Activated CD4-positive, alpha-beta T cell treated with anti-CD3 and anti-CD28 coated beads, Interleukin-2, amount 50 U/mL, for 16 hours (primary cell): Measurements from ENCODE around the gene HRH3.
A peak's percentile ranks its signal among the peaks of the same experiment; 100 is the strongest.

Experiments
- DNase-seq: peaks from one replicate; pipeline ENCODE4 v3.0.0-alpha.2; 2020

HRH3 gene

DNA sequence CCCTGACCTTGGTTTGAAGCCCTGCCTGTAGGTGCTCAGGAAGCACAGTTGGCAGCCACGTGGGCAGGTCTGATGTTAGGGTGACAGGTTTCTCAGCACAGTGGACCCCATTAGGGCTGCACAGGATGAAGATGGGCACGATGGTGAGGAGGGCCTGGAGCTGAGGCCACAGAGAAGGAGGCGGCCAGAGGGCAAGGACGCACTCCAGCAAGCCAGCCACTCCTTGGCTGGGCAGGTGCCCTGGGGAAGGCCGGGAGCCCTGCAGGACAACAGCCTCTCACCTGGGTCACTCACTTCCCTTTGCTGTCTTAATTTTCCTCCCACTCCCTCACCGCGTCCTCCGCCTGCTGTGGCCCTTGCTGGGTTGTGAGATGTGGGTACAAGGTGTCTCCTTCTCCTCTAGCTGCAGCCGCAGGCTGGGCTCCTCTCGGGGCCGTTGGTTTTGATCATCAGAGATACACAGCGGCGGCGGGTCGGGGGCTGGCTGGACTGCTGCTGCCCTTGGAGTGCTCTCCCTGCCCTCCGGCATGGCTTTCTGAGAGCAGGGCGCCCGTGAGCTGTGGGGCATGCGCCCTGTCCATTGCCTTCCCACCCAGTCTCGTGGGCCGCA lies 23.9 kb upstream of the HRH3 start:
- DNase-seq, result no peak

DNA sequence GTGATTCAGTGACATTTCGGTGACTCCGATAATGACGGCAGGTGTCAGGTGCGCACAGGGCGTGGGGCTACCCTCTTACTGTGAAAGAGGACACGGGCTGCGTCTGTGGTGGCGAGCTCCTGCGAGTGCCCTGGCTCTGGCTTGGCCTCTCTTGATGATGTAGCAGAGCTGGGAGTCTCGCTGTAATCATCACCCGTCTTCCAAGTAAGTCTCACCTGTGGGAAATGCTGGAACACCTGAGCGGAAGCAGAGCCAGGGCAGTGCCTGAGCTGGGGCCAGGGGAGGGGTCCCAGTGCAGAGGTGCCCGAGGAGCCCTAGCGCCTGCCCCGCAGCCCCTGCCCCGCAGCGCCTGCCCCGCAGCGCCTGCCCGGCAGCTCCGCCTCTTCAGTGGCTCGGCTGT lies 23.0 kb upstream of the HRH3 start:
- no peak for DNase-seq

DNA sequence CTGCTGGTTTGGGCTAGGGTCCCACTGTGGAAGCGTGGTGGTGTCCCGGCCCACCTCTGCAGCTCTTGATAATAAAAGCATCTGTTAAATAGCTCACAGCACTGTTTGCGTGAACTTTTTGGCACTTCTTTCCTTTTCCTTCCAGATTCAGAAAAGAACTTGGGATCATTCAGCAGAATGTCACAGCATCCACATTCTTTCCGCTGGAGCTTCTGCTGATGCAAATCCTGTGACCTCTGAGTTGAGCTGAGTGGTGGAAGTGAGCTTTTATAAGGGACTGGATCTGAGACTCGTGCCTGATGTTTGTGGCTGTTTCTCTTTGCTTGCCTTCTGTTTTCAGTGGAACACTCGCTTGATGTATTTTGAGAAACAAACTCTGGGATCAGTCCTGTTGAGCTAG lies 22.1 kb upstream of the HRH3 start:
- DNase-seq, result no peak

DNA sequence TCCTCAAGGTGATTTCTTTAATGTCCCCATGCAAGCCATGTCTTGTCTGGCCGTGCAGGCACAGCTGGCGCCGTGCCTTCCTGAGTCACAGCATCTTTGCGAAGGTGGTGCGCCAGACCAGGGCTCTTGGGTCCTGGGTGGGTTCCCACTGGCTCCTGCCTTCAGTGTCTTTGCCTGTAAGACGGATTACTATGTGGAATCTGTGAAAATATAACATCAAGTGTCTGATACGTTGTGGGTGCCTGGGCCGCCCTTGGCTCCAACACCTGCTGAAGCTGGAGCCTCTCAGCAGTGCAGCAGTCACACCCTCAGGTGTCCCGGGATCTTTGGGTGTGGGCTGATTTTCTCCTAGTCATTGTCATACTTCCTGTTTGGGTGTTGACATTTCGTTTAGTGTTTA lies 21.4 kb upstream of the HRH3 start:
- DNase-seq, result no peak

DNA sequence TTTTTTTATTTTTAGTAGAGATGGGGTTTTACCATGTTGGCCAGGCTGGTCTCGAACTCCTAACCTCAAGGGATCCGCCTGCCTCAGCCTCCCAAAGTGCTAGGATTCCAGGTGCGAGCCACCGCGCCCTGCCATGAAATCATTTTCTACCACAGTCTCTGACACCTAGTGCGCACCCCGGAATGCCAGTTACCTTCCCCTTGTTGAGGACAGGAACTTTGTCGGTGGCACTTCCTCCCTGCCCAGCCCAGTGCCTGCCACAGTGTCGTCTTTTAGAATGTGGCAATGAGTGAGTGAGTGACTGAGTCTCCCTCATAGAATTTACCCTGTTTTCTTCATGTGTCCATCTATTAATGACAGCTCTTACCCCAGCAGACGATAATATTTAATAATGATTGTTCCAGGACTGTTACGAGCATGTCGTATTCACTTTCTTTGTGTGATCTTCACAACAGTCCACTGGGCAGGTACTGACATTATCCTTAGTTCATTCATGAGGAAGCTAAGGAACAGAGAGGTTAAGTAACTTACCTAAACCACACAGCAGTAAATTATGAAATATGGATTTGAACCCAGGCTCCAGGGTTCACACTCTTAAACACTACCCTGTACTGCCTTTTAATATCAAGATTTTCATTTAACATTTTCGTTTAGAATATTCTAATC lies 20.1 kb upstream of the HRH3 start:
- no peak for DNase-seq

DNA sequence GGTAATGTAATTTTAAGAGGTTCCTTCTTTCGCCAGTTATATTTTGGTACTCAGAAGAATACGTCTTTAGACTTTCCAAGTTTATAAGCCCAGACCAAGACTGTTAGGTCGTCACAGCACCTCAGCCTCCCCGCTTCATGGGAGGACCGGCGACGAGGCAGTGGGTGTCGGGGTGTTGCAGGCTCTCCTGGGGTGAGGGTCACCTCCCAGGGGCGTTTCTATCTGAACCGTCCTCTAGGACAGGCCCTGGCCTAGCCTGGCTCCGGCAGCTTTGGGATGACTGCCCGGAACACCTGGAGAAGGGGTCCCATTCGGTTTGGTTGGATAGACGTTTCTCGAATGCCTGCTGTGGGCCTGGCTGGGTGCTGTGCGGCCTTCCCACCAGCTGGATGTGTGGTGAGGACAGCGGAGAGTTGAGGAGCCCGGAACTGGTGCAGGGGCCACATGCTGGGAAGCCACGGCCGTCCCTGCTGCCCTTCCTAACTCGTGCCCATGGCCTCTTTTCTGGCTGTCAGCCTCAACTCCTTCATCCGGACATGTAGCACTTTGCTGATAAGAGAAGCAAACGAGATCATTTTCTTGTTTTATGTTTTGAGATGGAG lies 19.3 kb upstream of the HRH3 start:
- DNase-seq, result no peak

DNA sequence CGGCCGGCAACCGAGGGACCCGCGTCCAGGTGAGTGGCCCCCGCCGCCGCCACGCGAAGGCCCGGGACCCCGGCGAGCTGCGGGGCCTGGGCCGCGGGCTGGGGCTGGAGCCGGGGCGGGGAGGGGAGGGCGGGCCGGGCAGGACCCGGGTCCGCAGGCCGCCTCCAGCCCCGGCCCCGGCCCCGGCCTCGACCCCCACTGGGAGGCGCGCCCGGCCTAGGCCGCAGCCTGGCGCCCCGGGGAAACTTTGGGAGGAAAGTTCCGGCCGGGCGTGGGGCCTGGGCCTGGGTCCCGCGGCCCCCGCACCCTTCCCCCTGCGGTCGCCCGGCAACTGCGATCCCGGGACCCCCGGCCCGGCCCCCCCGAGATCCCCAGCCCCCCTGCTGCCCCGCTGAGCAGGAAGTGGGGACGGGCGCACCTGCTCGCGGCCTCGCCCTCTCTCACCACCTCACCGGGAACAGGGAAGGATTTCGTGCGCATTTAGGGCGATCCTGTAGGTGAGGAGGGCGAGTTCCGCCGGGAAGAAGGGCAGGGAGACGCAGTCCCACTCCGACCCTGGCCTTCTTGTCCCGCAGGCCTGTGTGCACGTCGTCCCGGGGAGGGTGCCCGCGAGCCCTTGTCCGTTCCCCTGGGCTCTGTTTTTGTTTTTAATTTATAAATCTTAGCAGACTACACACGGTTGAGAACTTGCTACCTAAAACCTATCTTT lies 18.6 kb upstream of the HRH3 start:
- no peak for DNase-seq

DNA sequence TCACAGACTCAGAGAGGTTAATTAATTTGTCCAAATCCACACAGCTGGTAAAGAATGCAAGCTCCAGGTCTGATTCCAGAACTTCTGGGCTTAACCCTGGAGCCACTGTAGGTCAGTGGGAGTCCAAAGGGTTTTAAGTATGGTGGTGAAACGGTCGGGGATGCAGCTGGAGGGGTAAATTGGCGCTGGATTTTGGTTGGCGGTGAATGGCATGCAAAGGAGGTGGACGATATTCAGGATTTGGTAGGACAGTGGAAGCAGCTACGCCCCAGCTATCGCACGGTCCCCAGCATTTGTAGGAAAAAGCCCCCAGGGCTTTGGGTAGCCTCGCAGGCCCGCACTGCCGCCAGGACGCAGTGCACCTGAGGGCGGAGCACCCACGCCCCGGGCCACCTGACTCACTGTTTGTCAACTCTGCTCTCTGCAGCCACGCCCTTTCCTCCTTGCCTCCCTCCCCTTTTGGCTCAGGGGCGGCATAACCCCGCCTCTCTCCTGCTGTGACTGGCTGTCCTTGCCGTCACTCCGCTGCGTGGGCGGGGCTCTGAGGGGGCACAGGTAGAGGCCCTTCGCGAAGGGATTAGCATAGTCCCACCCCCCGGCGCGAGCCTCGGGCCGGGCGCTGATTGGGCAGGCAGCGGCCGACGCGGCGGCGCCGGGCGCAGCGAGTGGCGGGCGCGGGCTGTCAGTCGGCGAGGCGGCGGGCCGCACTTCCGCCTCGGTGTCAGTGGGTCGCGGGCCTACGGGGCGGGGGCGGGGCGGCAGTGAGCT lies 17.9 kb upstream of the HRH3 start, which contains the start of gene OSBPL2:
Gene OSBPL2, plus strand, starts transcription at position 721 of the 768 bp plus-strand sequence. CDS start 17,664 bp downstream, outside the sequence.
- peak; percentile 100 for DNase-seq

DNA sequence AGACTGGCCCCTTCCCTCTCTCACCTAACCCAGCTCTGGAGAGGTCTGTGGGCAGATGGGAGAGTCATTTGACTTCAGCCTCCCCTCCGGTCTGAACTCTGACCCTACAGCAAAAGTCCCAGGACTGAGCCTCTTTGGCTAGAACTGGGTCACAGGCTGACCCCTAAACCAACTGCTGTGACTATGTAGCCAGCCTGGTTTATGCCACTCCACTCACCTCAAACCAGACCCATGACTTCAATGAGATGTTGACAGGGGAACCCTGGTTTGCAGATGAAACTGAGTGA lies 17.4 kb upstream of the HRH3 start:
- no peak for DNase-seq

DNA sequence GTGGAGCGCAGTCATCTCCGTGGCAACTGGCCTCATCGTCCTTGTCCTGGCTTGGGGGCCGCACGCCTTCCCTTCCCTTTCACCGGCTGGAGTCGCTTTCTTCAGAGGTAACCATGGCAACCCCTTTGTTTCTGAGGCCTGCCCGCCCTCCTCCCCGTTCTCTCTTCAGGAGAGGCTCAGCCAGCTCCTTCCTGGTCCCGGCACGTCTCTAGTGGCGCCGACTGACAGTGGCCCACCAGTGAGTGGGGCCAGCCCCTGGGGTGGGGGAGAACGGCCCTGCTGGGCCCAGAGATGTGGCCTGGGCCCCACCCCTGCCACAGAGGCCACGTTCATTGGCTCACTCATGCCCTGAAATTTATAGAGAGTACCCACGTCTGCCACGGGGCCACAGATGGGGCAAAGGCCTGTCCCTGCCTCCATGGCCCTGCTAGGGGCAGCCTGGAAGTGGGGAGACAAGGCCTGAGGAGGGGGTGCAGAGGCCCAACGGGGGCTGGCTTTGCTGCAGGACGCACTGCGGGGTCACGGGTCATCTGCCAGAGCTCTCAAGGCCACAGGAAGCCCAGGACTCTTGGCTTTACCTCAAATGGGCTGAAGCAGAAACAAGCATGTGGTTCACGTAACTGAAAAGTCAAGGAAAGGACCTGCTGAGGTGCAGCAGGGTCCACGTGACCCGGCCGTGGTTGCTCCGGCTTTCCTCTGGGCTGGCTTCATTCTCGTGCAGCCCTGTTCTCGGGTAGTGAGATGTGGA lies 16.9 kb upstream of the HRH3 start:
- no peak for DNase-seq

DNA sequence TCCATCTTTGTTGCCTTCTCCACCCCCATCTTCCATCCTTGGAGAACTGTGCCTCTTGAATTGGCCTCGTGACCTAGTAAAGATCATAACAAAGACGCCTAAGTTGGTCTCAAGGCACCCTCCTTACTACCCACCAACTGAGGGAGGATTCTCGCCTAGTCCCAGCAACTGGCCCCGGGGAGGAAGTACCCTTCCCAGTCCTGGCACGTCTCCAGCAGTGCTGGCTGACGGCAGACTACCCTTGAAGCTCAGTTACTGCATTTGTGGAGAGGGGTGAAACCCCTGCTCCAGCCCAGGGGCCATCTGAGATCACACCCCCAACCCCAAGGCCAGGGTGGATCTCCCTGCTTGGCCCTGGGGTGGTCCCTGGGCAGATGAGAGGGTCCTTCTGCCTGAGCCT lies 16.1 kb upstream of the HRH3 start:
- no peak for DNase-seq

DNA sequence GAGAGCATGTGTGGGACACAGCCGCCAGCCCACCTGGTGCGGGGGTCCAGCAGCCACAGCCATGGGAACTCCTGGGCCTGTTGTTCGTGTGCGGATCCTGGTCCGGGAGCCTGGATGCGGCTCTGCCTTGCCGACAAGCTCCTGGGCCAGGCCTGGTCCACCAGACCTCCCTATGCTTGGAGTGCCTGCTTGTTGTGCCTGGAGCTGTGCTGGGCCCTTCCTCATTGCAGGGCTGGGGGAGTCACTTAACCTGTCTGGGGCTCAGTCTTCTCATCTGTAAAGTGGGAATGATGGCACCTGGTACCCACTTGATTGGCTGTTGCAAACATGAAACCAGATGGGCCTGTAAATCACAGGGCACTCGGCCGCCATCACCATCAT lies 15.7 kb upstream of the HRH3 start:
- no peak for DNase-seq

DNA sequence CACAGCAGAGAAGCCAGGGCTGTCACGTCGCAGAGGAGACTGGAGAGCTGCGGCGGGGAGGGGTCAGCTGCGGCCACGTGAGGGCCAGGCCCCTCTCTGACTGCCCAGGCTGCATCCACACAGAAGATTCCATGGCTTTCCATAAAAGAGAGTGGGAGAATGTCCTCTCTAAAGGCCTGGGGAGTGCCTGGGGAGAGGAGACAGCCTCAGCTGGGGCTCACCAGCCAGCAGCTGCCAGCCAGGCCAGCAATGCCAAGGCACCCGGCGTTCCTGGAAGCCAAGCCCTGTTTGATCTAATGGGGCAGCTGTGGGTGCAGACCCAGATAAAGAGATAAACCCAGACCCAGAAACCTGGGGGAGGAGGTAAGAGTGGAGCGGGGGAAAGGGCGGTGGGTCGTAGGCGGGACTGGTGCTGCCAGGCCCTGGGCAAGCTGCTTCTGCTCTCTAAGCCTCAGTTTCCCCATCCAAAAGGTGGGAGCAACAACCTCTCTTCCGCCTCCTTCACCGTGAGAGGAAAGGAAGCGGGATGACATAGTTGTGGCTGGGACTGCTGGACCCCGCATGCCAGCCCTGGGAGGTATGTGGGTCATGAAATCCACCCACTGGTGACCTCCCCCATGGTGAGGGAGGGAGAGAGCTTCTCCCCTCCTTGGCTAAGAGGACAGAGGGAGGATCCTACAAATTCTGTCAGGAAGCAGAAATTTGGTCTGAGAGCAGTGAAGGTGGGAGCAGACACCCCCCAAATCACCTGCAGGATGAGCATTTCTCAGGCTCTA lies 15.1 kb upstream of the HRH3 start:
- DNase-seq, result no peak

DNA sequence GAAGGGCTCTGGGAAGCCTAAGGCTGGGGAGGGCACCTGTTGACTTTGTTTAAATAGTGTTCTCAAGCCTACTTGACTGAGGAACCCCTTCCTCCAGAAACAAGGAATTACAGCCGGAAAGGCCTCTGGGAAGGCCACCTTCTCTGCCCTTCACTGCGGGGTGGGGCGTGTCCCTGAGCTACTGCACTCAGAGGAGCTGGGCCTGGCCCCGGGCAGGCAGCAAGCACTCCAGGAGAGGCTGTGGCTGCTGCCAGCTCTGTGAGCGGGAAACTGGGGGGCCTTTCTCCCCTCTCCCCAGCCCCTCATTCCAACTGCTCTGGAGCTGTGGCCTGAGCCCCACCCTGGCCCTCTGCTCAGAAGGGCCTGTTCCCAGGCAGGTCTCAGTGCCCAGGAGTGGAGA lies 14.3 kb upstream of the HRH3 start:
- no peak for DNase-seq

DNA sequence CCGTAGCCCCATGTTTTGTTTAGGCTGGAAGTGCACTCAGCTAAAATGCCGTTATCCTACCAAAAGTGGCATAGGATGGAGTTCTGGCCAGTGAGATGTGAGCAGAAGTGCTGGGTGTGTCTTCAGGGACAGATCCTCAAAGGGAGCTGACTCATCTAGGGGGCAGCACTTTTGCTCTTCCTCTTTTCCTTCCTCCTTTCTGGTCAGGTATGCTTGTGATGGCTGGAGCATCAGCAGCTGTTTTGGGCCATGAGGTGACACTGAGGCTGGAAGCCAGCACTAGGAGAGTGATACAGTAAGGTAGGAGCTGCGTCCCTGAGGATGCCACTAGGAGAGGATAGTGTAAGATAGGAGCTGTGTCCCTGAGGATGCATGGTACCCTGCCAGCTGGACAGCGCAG lies 13.6 kb upstream of the HRH3 start:
- DNase-seq, result no peak

DNA sequence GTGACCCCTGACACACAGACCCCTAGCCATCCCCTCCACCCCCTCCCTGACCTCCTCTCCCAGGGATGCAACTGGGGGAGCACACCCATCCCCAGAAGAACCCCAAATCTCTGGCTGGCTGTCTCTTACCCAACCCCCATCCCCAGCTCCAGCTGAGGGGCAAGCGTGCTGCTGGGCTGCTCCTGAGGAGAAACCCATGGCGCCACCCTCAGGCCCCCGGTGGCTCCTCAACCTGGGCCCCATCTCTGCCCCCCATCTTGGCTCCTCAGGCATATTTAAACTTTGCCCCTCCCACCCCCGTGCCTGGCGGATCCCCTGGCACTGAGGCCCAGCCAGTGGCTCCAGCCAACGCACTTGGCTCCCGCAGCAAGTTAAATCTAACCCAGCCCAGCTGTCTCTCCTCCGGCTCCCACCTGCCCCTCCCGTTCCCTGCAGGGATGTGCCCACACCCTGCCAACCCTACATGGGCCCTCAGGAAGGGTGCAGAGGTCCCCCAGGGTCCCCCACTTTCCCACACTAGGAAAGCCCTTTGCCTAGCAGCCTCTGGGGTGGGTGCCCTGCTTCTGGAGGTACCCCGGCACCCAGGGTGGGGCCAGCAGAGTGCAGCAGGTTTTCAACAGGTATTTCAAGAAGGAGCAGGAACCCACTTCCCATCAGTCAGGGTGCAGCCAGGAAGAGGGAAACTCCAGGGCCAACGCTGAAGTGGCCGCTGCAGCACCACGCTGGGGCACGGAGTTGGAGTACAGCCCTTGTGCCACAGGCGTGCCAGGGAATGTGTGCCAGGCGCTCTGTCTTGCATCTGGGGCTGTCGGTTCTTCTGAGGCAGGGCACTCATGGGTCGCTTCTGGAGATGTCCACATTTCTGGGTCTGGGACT lies 12.9 kb upstream of the HRH3 start:
- no peak for DNase-seq

DNA sequence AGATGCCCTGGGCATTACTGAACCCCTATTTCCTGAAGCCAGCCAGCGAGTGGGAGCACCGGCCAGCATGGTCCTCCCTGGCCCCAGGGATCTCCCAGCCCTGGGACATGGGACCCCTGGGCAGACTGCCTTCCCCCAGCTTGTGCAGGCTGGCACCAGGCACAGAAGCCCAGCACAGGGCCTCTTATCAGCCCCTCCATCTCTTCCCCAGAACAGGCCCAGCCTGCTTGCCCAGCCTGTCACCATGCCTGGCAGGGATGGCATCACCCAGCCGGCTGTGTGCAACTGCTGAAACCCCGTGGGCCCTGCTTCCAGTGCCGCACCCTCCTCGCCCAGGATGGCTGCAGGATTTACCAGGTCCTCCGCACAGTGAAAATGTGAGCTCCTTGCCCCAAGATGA lies 12.1 kb upstream of the HRH3 start:
- DNase-seq, result no peak

DNA sequence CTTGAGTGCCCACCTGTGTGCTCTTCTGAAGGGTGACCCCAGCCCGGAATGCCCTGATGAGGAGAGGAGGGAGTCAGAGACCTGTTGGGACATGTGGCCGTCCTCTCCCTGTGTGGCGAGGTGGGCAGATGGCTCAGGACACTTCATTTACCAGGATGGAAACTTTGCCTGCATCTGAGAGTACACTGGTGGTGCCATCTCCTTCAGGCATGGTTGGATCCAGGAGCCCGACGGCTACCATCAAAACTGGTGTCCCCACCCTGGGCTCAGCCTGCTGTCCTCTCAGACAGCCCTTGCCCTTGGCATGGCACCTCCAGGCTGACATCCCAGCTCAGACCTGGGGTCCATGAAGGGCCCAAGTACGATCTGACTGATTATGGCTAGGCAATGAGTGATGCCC lies 11.2 kb upstream of the HRH3 start:
- no peak for DNase-seq

DNA sequence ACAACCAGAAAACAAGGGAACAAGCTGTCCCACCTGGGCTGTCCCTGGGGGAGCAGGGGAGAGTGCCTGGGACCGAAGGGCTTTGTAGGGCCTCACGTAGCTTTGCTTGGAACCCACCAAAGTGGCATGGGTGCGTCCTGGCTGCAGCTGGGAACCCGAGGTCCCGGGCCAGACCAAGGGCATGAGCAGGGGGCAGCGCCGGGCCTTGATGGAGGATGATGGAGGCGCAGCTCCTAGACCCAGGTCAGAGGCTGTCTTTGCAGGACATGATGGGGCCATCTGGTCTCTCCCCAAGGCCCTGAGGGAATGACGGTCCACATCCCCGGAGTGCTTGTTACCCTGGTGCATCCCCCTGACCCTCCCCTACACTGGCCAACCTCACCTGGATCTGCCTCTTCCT lies 10.6 kb upstream of the HRH3 start:
- no peak for DNase-seq

DNA sequence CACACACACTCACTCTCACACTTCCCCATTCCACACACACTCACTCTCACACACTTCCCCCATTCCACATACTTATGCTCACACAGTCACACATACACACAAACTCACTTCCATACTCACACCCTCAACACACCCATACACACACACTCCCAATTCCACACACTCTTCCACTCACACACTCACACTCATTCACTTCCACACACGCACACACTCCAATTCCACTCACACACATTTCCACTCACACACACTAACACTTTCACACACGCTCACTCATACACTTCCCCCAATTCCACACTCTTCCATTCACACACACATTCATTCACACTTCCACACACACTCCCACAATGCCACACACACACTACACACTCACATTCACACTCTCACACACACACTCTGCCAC lies 10.2 kb upstream of the HRH3 start:
- no peak for DNase-seq

DNA sequence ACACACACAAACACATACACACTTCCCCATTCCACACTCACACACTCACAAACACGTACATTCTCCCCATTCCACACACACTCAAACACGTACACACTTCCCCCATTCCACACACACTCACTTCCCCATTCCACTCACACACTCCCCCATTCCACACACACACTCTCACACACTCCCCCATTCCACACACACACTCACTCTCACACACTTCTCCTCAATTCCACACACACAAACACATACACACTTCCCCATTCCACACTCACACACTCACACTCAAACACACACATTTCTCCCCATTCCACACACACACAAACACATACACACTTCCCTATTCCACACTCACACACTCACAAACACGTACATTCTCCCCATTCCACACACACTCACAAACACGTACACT lies 9.6 kb upstream of the HRH3 start:
- DNase-seq, result no peak
